Fibroblast of lung (primary cell): ENCODE data around the gene GALNT7.

ENCODE experiments used
- CTCF ChIP-seq, 2 donors: IDR thresholded peaks in 1 of 2; conservative IDR thresholded peaks in 1 of 2; 1 replicate in 1 of 2; 2 replicates in 1 of 2; pipeline ENCODE4 v1.5.1; 2011 to 2012; ENCODE audit warnings: low read length in 2 of 2, control low read depth in 1 of 2, inconsistent platforms in 1 of 2, low read depth in 1 of 2, mild to moderate bottlenecking in 1 of 2
- EZH2 ChIP-seq: IDR thresholded peaks from 2 replicates; pipeline ENCODE4 v1.5.1; 2012; ENCODE audit warnings: low read length, control low read depth, mild to moderate bottlenecking; ENCODE audit errors: missing control alignments

DNA sequence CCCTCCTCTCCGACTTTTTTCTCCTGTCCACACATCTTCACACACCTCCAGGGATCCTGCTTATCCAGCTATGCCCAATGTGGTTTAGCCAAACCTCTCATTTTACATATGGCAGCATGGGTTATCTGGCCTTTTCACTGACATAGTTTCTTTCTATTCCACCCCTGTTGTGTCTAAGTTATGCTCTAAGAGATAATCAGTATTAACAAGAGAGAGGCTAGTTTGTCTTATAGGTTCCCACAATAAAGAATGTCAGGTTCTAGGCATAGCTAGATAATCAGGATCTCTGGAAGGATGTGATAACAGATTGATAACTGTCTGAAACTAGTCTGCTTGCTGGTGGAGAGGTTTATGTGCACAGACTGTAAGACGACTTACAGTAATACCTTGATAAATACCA is 7.7 kb upstream of the GALNT7 start:
- no peak for TF ChIP-seq CTCF (conservative IDR thresholded peaks at IDR 0.05 in 1 of 2, IDR thresholded peaks at IDR 0.05 in 1 of 2; ENCODE audit: low read depth in 1 of 2, low read length in 2 of 2)
- no peak for TF ChIP-seq EZH2
